ENCODE results near the gene PKN1.

DNA sequence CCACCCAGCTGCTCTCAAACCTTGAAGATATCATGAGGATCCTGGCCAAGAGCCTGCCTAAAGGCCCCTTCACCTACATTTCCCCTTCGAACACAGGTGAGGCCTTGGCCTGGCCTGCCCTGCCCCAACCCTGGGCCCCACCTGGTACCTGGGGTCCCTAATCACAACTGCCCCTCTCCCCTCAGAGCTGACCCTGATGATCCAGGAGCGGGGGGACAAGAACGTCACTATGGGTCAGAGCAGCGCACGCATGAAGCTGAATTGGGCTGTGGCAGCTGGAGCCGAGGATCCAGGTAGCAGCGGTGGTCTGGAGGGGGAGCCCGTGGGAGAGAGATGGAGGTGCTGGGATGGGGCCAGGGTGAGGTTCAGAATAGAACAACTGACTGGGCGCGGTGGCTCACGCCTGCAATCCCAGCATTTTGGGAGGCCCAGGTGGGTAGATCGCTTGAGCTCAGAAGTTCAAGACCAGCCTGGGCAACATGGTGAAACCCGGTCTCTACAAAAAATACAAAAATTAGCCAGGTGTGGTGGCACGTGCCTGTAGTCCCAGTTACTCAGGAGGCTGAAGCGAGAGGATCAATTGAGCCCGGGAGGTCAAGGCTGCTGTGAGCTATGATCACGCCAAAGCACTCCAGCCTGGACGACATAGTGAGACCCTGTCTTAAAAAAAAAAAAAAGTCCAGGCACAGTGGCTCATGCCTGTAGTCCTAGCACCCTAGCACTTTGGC lies 31.5 kb upstream of the PKN1 start:
- no peak for TF ChIP-seq POLR2A (IDR thresholded peaks at IDR 0.05; ENCODE audit: low read depth, low read length)
- TF ChIP-seq, protein P1, sequence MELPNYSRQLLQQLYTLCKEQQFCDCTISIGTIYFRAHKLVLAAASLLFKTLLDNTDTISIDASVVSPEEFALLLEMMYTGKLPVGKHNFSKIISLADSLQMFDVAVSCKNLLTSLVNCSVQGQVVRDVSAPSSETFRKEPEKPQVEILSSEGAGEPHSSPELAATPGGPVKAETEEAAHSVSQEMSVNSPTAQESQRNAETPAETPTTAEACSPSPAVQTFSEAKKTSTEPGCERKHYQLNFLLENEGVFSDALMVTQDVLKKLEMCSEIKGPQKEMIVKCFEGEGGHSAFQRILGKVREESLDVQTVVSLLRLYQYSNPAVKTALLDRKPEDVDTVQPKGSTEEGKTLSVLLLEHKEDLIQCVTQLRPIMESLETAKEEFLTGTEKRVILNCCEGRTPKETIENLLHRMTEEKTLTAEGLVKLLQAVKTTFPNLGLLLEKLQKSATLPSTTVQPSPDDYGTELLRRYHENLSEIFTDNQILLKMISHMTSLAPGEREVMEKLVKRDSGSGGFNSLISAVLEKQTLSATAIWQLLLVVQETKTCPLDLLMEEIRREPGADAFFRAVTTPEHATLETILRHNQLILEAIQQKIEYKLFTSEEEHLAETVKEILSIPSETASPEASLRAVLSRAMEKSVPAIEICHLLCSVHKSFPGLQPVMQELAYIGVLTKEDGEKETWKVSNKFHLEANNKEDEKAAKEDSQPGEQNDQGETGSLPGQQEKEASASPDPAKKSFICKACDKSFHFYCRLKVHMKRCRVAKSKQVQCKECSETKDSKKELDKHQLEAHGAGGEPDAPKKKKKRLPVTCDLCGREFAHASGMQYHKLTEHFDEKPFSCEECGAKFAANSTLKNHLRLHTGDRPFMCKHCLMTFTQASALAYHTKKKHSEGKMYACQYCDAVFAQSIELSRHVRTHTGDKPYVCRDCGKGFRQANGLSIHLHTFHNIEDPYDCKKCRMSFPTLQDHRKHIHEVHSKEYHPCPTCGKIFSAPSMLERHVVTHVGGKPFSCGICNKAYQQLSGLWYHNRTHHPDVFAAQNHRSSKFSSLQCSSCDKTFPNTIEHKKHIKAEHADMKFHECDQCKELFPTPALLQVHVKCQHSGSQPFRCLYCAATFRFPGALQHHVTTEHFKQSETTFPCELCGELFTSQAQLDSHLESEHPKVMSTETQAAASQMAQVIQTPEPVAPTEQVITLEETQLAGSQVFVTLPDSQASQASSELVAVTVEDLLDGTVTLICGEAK (IDR thresholded peaks at IDR 0.05; ENCODE audit: borderline replicate concordance), result no peak

Measured in GM12878 (cell line).